Fibroblast of pulmonary artery (primary cell): Measurements from ENCODE around the gene SELENOK.

Experiments
- DNase-seq: peaks from one replicate; pipeline ENCODE4 v3.0.0-alpha.2; 2010; ENCODE audit warnings: low read depth
- H3K4me3 ChIP-seq: replicated peaks from 2 replicates; pipeline ENCODE4 v1.5.1; 2011; ENCODE audit warnings: low read depth, mild to moderate bottlenecking, control low read depth, low read length, moderate library complexity
- TF ChIP-seq, protein P1 (sequence below): IDR thresholded peaks from 2 replicates; pipeline ENCODE4 v1.5.1; 2011; ENCODE audit warnings: mild to moderate bottlenecking, control low read depth, low read length, inconsistent platforms; ENCODE audit errors: missing control alignments

The SELENOK gene

DNA sequence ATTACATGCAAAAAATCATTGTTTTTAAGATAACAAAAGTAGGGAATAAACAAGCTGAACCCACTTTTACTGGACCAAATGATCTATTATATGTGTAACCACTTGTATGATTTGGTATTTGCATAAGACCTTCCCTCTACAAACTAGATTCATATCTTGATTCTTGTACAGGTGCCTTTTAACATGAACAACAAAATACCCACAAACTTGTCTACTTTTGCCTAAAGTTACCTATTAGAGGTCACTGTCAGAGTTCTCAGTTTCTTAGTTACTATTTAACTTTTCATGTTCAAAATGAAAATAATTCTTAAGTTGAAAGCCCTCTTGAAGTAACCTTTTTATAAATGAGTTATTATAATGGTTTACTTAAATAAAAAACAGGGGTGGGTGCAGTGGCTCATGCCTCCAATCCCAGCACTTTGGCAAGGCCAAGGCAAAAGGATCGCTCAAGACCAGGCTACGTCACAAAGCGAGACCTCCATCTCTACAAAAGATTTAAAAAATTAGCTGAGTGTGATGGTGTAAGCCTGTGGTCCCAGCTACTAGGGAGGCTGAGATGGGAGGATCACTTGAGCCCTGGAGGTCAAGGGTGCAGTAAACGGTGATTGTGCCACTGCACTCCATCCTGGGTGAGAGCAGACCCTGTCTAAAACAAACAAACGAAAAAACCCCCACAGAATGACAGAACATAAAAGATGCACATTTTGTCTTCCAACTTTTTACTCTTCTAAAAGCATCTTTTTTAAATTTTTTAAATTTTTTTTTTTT, 25.7 kb downstream of the SELENOK start:
- no peak for DNase-seq
- no peak overlapping the region for H3K4me3 ChIP-seq
- TF ChIP-seq, protein P1, sequence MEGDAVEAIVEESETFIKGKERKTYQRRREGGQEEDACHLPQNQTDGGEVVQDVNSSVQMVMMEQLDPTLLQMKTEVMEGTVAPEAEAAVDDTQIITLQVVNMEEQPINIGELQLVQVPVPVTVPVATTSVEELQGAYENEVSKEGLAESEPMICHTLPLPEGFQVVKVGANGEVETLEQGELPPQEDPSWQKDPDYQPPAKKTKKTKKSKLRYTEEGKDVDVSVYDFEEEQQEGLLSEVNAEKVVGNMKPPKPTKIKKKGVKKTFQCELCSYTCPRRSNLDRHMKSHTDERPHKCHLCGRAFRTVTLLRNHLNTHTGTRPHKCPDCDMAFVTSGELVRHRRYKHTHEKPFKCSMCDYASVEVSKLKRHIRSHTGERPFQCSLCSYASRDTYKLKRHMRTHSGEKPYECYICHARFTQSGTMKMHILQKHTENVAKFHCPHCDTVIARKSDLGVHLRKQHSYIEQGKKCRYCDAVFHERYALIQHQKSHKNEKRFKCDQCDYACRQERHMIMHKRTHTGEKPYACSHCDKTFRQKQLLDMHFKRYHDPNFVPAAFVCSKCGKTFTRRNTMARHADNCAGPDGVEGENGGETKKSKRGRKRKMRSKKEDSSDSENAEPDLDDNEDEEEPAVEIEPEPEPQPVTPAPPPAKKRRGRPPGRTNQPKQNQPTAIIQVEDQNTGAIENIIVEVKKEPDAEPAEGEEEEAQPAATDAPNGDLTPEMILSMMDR = no peak

DNA sequence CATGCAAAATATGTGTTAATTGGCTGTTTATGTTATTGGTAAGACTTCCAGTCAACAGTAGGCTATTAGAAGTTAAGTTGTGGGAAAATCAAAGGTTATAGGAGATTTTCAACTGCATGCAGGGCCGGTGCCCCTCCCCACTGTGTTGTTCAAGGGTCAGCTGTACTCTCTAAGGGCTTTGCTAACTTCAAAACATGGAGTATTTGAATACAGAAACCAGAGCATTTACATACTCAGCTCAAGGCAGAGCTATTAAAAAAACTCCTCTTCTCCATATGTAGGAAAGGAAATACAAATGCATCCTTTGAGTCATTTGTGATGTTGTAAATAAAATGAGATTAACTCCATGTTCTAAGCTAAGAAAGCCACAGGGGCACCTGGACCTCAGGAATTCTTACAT, 28.5 kb downstream of the SELENOK start:
- TF ChIP-seq, protein P1 = no peak
- no peak for DNase-seq
- no peak overlapping the region for H3K4me3 ChIP-seq

DNA sequence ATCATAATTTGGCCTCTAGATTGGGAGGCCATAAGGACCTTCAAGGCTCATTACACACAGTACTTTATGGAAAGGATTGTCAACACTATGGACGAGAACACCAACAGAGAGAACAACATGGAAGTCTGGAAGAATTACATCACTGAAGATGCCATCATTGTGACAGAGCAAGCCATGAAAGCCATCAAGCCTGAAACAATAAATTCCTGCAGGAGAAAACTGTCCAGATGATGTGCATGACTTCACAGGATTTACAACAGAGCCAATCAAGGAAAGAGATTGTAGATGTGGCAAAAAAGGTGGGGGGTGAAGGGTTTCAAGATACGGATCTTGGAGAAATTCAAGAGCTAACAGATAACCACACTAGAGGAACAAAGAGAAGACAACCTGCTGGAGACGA, 29.4 kb downstream of the SELENOK start:
- TF ChIP-seq, protein P1 = no peak
- no peak for DNase-seq
- no peak overlapping the region for H3K4me3 ChIP-seq

DNA sequence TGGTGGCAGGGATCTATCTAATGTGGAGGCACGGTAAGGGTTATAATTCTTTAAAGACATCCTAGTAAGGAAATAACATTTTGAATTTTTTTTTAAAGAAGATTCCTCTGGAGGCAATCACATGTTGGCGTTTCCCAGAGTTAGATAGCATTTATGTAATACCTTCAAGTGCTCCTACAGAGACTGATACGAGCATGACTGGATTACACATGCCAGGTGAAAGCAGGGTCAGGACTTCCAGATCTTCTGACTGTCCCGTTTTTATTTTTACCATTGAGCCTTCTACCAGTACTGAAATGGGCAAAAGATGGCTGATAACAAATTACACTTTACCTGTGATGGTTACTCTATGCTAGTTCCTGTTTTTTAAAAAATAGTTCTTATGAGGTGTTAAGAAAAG, 31.5 kb downstream of the SELENOK start:
- H3K4me3 ChIP-seq = no peak overlapping the region
- TF ChIP-seq, protein P1 = no peak

DNA sequence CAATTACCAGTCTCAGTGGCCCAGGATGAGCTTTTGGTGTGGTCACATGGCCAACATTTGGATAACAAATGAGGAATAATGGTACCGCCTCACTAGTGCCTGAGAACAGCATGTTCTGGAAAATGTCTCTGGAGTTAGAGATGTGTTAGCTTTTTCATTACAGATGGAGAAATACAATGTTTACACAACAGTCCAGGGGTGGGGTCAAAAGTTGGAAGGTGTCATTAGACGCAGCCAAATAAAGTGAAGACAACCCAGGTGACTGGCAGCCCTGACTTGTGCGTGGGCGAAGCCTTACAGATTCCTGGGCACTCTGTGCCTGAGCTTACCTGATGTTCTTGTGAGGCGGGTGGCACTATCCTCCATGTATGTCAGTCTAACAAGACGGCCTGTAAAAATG, 32.5 kb downstream of the SELENOK start:
- TF ChIP-seq, protein P1 = no peak

More for the DNA sequence above, 31.5 kb downstream of the SELENOK start:
- no peak for DNase-seq

DNA sequence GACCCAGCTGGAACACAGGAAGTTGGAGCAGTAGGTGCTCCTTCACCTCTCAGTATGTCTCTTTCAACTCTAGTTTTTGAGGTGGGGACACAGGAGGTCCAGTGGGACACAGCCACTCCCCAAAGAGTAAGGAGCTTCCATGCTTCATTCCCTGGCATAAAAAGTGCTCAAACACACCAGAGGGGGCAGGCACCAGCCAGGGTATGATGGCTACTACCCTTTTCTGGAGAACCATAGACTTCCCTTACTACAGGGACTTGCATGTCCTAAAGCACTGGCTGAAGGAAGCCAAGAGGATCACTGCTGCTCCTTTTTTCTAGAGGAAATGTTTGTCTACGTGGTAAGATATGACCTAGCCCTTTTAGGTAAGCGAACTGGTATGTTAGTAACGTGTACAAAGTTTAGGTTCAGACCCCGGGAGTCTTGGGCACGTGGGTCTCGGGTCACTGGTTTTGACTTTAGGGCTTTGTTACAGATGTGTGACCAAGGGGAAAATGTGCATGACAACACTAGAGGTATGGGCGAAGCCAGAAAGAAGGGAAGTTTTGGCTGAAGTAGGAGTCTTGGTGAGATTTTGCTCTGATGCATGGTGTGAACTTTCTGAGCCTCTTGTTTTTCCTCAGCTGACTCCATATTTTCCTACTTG, 33.4 kb downstream of the SELENOK start:
- no peak for DNase-seq
- no peak overlapping the region for H3K4me3 ChIP-seq
- TF ChIP-seq, protein P1 = no peak

More for the DNA sequence above, 32.5 kb downstream of the SELENOK start:
- no peak for DNase-seq
- H3K4me3 ChIP-seq = no peak overlapping the region
